GM23338 (cell line): ENCODE measurements around the gene PRKAR1A. TPM values are rescaled to one million over a fixed set of nuclear protein-coding genes. Genes with fewer than 3 reads are reported as not detected.

Experiments
- ATAC-seq: fragments of 200-7000 bp; cut with Tn5 transposase; 3 replicates; pipeline ENCODE4 v1.9.1; 2020
- DNase-seq: peaks from one replicate; pipeline ENCODE4 v3.0.0-alpha.2; 2015; ENCODE audit warnings: low spot score
- H2AFZ ChIP-seq: fragments of 200-600 bp; sonication (generic); 2 replicates; pipeline ENCODE4 v1.8.0; 2016; ENCODE audit warnings: antibody characterized with exemption, mild to moderate bottlenecking, moderate library complexity
- H3F3A ChIP-seq: fragments of 200-600 bp; sonication (generic); replicated peaks from 2 replicates; pipeline ENCODE4 v1.8.0; 2017; ENCODE audit warnings: antibody characterized with exemption, mixed run types, low read depth
- H3K27ac ChIP-seq: fragments of 200-600 bp; sonication (generic); 2 replicates; pipeline ENCODE4 v1.6.1; 2016; ENCODE audit warnings: low read depth
- H3K27me3 ChIP-seq: fragments of 200-600 bp; sonication (generic); 2 replicates; pipeline ENCODE4 v1.8.0; 2016; ENCODE audit warnings: mild to moderate bottlenecking, mixed run types, moderate library complexity; ENCODE audit not compliant: insufficient read depth
- H3K36me3 ChIP-seq: fragments of 200-600 bp; sonication (generic); 2 replicates; pipeline ENCODE4 v1.8.0; 2016; ENCODE audit warnings: mild to moderate bottlenecking; ENCODE audit not compliant: insufficient read depth
- H3K4me1 ChIP-seq: fragments of 200-600 bp; sonication (generic); 2 replicates; pipeline ENCODE4 v1.8.0; 2016; ENCODE audit warnings: mild to moderate bottlenecking, moderate library complexity; ENCODE audit not compliant: insufficient read depth
- H3K4me2 ChIP-seq: fragments of 200-600 bp; sonication (generic); 2 replicates; pipeline ENCODE4 v1.7.1; 2017; ENCODE audit warnings: mixed run types
- H3K4me3 ChIP-seq: fragments of 200-600 bp; sonication (generic); 2 replicates; pipeline ENCODE4 v1.6.1; 2016; ENCODE audit warnings: mixed run types
- H3K79me2 ChIP-seq: fragments of 200-600 bp; sonication (generic); replicated peaks from 2 replicates; pipeline ENCODE4 v1.8.0; 2017; ENCODE audit warnings: mild to moderate bottlenecking; ENCODE audit not compliant: insufficient read depth
- H3K9me2 ChIP-seq: fragments of 200-600 bp; sonication (generic); 2 replicates; pipeline ENCODE4 v1.8.0; 2017; ENCODE audit not compliant: insufficient read depth
- H4K20me1 ChIP-seq: fragments of 200-600 bp; sonication (generic); replicated peaks from 2 replicates; pipeline ENCODE4 v1.8.0; 2017; ENCODE audit warnings: mild to moderate bottlenecking; ENCODE audit not compliant: insufficient read depth
- H3K27ac Mint-ChIP-seq: 2 replicates; pipeline ENCODE4 v1.8.0; 2020; ENCODE audit warnings: inconsistent platforms, mild to moderate bottlenecking, moderate library complexity, mixed read lengths
- H3K27me3 Mint-ChIP-seq: 3 replicates; pipeline ENCODE4 v1.8.0; 2022; ENCODE audit warnings: low read depth, mild to moderate bottlenecking, moderate library complexity, mixed read lengths, inconsistent platforms; ENCODE audit not compliant: insufficient read depth, poor library complexity
- H3K36me3 Mint-ChIP-seq: 3 replicates; pipeline ENCODE4 v1.8.0; 2021; ENCODE audit warnings: low read depth, mild to moderate bottlenecking, inconsistent platforms, moderate library complexity, mixed read lengths
- H3K4me1 Mint-ChIP-seq: 3 replicates; pipeline ENCODE4 v1.8.0; 2020; ENCODE audit warnings: mild to moderate bottlenecking, inconsistent platforms, mixed read lengths
- H3K4me3 Mint-ChIP-seq: 3 replicates; pipeline ENCODE4 v1.8.0; 2021; ENCODE audit warnings: moderate library complexity, mild to moderate bottlenecking, inconsistent platforms, mixed read lengths
- H3K9me3 Mint-ChIP-seq: 3 replicates; pipeline ENCODE4 v1.8.0; 2020; ENCODE audit warnings: moderate library complexity, mild to moderate bottlenecking, inconsistent platforms, mixed read lengths
- CREB1 ChIP-seq: fragments of 250-450 bp; sonication (Bioruptor Pico); IDR thresholded peaks from 2 replicates; pipeline ENCODE4 v1.5.0; 2020; ENCODE audit warnings: low read depth, mild to moderate bottlenecking, moderate library complexity
- CTCF ChIP-seq, 2 experiments: fragments of 200-600 bp in 1 of 2; sonication (generic) in 1 of 2; conservative IDR thresholded peaks; 2 replicates each; pipeline versions ENCODE4 v1.5.1 to v1.6.1; 2016 to 2017; ENCODE audit warnings: antibody characterized with exemption in 2 of 2, low read depth in 2 of 2, mild to moderate bottlenecking in 2 of 2, moderate library complexity in 1 of 2
- ETS1 ChIP-seq: IDR thresholded peaks from 2 replicates; pipeline ENCODE4 v1.6.1; 2016; ENCODE audit warnings: antibody characterized with exemption
- EZH2 ChIP-seq: fragments of 200-600 bp; sonication (generic); IDR thresholded peaks from one replicate; pipeline ENCODE4 v1.8.0; 2017; ENCODE audit warnings: antibody characterized with exemption, mild to moderate bottlenecking, low read depth; ENCODE audit not compliant: unreplicated experiment
- EZH2phosphoT487 ChIP-seq: fragments of 200-600 bp; sonication (generic); IDR thresholded peaks from one replicate; pipeline ENCODE4 v1.8.1; 2018; ENCODE audit warnings: antibody characterized with exemption; ENCODE audit not compliant: unreplicated experiment
- JUNB ChIP-seq: IDR thresholded peaks from one replicate; pipeline ENCODE4 v1.6.1; 2016; ENCODE audit warnings: antibody characterized with exemption; ENCODE audit not compliant: unreplicated experiment
- NANOG ChIP-seq: IDR thresholded peaks from 2 replicates; pipeline ENCODE4 v1.6.1; 2016; ENCODE audit warnings: antibody characterized with exemption, borderline replicate concordance
- POLR2AphosphoS5 ChIP-seq: IDR thresholded peaks from 2 replicates; pipeline ENCODE4 v1.6.1; 2016; ENCODE audit warnings: antibody characterized with exemption, low read depth
- REST ChIP-seq: IDR thresholded peaks from one replicate; pipeline ENCODE4 v1.6.1; 2018; ENCODE audit warnings: antibody characterized with exemption; ENCODE audit not compliant: unreplicated experiment
- STAT1 ChIP-seq: IDR thresholded peaks from one replicate; pipeline ENCODE4 v1.6.1; 2016; ENCODE audit warnings: antibody characterized with exemption; ENCODE audit not compliant: unreplicated experiment
- ZNF114 ChIP-seq: fragments of 250-450 bp; sonication (Bioruptor Pico); IDR thresholded peaks from 2 replicates; pipeline ENCODE4 v1.5.0; 2020; ENCODE audit warnings: mild to moderate bottlenecking, moderate library complexity
- ZNF331 ChIP-seq: fragments of 250-450 bp; sonication (Bioruptor Pico); IDR thresholded peaks from 2 replicates; pipeline ENCODE4 v1.5.0; 2020; ENCODE audit warnings: low read depth, mild to moderate bottlenecking, moderate library complexity
- ZNF462 ChIP-seq: fragments of 250-450 bp; sonication (Bioruptor Pico); IDR thresholded peaks from 2 replicates; pipeline ENCODE4 v1.5.0; 2020; ENCODE audit warnings: mild to moderate bottlenecking, moderate library complexity
- polyA plus RNA-seq: library from polyadenylated mRNA; unstranded; fragments of >200 nt; fragmentation: Nextera tagmentation; extraction: Ambion mirVana; gene quantifications from 2 replicates; pipeline ENCODE4 v1.2.1, GENCODE V29; 2016
- total RNA-seq: library from RNA; depleted of rRNA; stranded (reverse); fragments of >200 nt; shearing (Covaris generic); gene quantifications from 2 replicates; pipeline ENCODE4 v1.2.3, GENCODE V29; 2014

The PRKAR1A gene
- total and polyA plus RNA-seq, 2 experiments from 2014 or later = 90.1 to 100 TPM

- Mint-ChIP-seq H3K4me3 (no peak overlapping the region), H3K27me3 (no peaks in the 10 kb centered on the region), H3K9me3 (peaks cover 3% of the 10 kb centered on the region; the same call in 1 of the 3 replicates), H3K36me3 (no peaks in the 10 kb centered on the region), H3K4me1 (no peaks in the 10 kb centered on the region), H3K27ac (no peak overlapping the region)
- H3K27ac ChIP-seq = no peak overlapping the region
- no peaks in the 10 kb centered on the region for H3K79me2 ChIP-seq
- H3F3A ChIP-seq = no peaks in the 10 kb centered on the region
- H3K4me3 ChIP-seq = no peak overlapping the region
- no peaks in the 10 kb centered on the region for H3K4me1 ChIP-seq
- DNase-seq (no peak), ATAC-seq (no peak)
- no peaks in the 10 kb centered on the region for H3K9me2 ChIP-seq
- H3K4me2 ChIP-seq = no peak overlapping the region
- H4K20me1 ChIP-seq = no peaks in the 10 kb centered on the region; the same call in 1 of the 2 replicates
- no peak for TF ChIP-seq EZH2
- TF ChIP-seq STAT1 = no peak
- TF ChIP-seq ZNF114 (CRISPR knock-in tag) = no peak
- TF ChIP-seq CTCF (conservative IDR thresholded peaks at IDR 0.05; ENCODE audit: low read depth in 2 of 2) = no peak
- no peak for TF ChIP-seq ZNF462 (CRISPR knock-in tag)
- no peak for TF ChIP-seq ETS1
- no peak for TF ChIP-seq REST
- no peak for TF ChIP-seq NANOG
- no peak for TF ChIP-seq ZNF331 (CRISPR knock-in tag)
- no peak for TF ChIP-seq JUNB
- no peak for TF ChIP-seq POLR2AphosphoS5
- no peak for TF ChIP-seq CREB1 (CRISPR knock-in tag)
- no peak for TF ChIP-seq EZH2phosphoT487
- no peak overlapping the region for H2AFZ ChIP-seq
- H3K36me3 ChIP-seq = no peaks in the 10 kb centered on the region
- no peaks in the 10 kb centered on the region for H3K27me3 ChIP-seq
Observed at GRCh38 chr17:68568581-68568980, 56.4 kb downstream of the PRKAR1A start.
